ENCODE measurements around the gene IL18BP. TPM values are rescaled to one million over a fixed set of nuclear protein-coding genes. Genes with fewer than 3 reads are reported as not detected.

Gene IL18BP
- total RNA-seq, 1 donor from 2014 or later = 2.1 TPM

DNA sequence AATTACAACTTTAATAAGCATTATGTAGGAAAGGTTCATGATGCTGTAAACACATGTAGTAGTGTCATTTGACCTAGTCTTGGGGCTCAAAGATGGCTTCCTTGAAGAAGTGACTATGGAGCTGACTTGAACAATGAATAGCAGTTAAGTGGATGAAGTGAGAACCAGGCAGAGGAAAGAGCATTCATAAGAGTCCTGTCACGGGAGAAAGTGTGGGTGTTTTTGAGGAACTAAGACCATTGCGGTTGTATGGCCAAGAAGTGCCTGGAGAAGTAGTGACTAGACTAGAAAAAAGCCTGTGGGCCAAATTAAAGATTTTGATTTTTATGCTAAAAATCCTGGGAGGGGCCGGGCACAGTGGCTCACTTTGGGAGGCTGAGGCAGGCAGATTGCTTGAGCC, 7.2 kb upstream of the IL18BP start:
- FAIRE-seq = no peak
- Histone ChIP-seq H3K36me3 (ENCODE audit: control insufficient read depth, insufficient read depth, low read length) (no peaks in the 10 kb centered on the region), H3K4me3 (ENCODE audit: low read depth, low read length) (no peak overlapping the region), H3K27me3 (ENCODE audit: control insufficient read depth, insufficient read depth, low read length) (no peaks in the 10 kb centered on the region)
- DNase-seq (ENCODE audit: low read depth) = no peak
- TF ChIP-seq, protein P1, sequence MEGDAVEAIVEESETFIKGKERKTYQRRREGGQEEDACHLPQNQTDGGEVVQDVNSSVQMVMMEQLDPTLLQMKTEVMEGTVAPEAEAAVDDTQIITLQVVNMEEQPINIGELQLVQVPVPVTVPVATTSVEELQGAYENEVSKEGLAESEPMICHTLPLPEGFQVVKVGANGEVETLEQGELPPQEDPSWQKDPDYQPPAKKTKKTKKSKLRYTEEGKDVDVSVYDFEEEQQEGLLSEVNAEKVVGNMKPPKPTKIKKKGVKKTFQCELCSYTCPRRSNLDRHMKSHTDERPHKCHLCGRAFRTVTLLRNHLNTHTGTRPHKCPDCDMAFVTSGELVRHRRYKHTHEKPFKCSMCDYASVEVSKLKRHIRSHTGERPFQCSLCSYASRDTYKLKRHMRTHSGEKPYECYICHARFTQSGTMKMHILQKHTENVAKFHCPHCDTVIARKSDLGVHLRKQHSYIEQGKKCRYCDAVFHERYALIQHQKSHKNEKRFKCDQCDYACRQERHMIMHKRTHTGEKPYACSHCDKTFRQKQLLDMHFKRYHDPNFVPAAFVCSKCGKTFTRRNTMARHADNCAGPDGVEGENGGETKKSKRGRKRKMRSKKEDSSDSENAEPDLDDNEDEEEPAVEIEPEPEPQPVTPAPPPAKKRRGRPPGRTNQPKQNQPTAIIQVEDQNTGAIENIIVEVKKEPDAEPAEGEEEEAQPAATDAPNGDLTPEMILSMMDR (IDR thresholded peaks at IDR 0.05; ENCODE audit: insufficient read depth, low read length, severe bottlenecking) = no peak

DNA sequence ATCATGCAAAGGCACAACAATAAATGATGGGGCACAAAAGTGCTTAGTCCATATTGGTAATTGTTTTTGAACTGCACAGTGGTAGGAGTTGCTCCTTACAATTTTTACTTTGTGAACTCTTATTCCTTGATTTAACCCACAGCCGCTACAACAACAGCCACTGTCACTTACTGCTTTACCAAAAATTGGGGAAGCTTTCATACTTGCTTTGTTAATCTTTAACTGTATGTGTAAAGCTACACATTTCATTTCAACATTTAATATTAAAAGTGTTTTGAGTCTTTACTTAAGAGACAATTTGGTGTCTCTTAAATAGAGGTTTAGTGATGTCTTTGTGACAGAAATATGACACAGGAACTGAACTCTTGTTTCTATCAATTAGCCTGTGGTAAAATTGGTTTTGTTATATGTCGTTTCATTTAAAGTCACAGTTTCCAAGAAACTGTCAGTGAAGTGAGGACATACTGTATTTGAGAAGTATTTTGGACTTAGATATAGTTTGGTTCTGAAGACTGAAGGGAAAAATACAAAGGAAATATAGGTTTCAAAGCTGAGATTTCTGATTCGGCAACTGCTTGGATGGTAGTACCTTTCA, 6.5 kb upstream of the IL18BP start:
- FAIRE-seq (no peak), DNase-seq (ENCODE audit: low read depth) (no peak)
- Histone ChIP-seq H3K27me3 (ENCODE audit: control insufficient read depth, insufficient read depth, low read length) (no peaks in the 10 kb centered on the region), H3K36me3 (ENCODE audit: control insufficient read depth, insufficient read depth, low read length) (no peaks in the 10 kb centered on the region), H3K4me3 (ENCODE audit: low read depth, low read length) (no peak overlapping the region)
- TF ChIP-seq, protein P1 (IDR thresholded peaks at IDR 0.05; ENCODE audit: insufficient read depth, low read length, severe bottlenecking) = no peak

DNA sequence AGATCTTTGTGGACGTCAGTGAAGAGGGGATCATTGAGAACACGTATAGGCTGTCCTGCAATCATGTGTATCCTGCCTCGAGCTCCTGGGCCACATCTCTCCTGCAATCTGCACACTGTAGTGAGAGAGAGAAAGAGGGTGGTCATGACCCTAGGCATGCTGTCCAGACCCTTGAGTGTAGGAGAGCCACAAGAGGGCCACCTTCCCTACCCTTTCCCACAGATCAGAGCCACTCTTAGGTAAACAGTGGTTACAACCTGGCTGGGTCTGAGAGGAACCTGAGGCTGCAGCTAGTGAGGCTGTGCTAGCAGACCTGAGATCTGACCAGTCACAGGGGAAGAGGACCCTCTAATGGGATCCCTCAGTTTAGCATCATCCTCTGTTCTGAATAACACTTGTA, 3.9 kb upstream of the IL18BP start:
- DNase-seq (ENCODE audit: low read depth) (no peak), FAIRE-seq (no peak)
- Histone ChIP-seq H3K4me3 (ENCODE audit: low read depth, low read length) (no peak overlapping the region), H3K36me3 (ENCODE audit: control insufficient read depth, insufficient read depth, low read length) (no peaks in the 10 kb centered on the region), H3K27me3 (ENCODE audit: control insufficient read depth, insufficient read depth, low read length) (no peaks in the 10 kb centered on the region)
- TF ChIP-seq, protein P1 (IDR thresholded peaks at IDR 0.05; ENCODE audit: insufficient read depth, low read length, severe bottlenecking) = no peak

DNA sequence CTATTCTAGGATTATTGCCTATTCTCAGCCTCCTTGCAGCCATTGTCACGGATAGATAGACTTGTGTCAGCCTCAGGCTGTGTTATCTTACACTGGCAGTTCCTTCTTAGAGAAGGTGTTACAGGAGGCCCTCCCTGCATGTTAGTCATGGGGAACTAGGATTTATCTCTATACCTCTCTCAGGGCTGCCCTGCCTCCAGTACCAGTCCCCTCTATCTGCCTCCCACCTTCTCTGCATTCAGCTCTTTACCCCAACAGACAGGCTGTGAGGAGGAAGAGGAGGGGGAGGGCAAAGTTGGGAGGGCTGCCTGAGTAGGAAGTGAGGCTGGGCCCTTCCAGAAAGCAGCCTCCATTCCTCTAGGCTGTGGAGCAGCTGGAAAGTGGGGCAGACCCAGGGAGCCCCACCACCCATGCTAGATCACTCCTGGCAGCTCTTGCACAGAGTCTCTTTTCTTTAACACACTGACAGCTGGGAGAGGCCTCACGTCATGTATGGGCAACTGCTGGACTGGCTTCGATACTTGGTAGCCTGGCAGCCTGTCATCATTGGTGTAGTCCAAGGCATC, 2.9 kb upstream of the IL18BP start:
- no peak for FAIRE-seq
- DNase-seq (ENCODE audit: low read depth) = no peak
- Histone ChIP-seq H3K27me3 (ENCODE audit: control insufficient read depth, insufficient read depth, low read length) (no peaks in the 10 kb centered on the region), H3K36me3 (ENCODE audit: control insufficient read depth, insufficient read depth, low read length) (peaks cover 1% of the 10 kb centered on the region), H3K4me3 (ENCODE audit: low read depth, low read length) (no peak overlapping the region)
- TF ChIP-seq, protein P1 (IDR thresholded peaks at IDR 0.05; ENCODE audit: insufficient read depth, low read length, severe bottlenecking) = no peak

DNA sequence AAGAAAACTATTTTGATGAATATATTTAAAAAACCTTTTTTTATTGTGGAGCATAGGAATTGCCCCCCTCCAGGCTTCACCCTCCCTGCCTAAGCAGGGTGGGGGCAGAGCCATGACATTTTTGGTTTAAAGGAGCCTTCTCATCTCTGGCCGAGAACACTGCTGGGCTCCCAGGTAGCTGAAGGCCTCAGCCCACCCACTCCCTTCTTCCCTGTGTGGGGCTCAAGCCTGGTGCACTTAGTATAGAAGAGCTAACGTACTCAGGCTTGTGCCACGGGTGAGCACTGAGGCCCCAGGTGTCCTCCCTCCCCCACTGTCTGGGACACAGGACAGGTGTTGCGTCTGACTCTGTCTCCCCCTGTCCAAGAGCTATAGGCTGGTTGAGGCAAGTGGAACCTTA, 2.2 kb upstream of the IL18BP start:
- Histone ChIP-seq H3K36me3 (ENCODE audit: control insufficient read depth, insufficient read depth, low read length) (peaks cover 1% of the 10 kb centered on the region), H3K4me3 (ENCODE audit: low read depth, low read length) (no peak overlapping the region), H3K27me3 (ENCODE audit: control insufficient read depth, insufficient read depth, low read length) (no peaks in the 10 kb centered on the region)
- FAIRE-seq = no peak
- TF ChIP-seq, protein P1 (IDR thresholded peaks at IDR 0.05; ENCODE audit: insufficient read depth, low read length, severe bottlenecking) = no peak
- DNase-seq (ENCODE audit: low read depth) = no peak

DNA sequence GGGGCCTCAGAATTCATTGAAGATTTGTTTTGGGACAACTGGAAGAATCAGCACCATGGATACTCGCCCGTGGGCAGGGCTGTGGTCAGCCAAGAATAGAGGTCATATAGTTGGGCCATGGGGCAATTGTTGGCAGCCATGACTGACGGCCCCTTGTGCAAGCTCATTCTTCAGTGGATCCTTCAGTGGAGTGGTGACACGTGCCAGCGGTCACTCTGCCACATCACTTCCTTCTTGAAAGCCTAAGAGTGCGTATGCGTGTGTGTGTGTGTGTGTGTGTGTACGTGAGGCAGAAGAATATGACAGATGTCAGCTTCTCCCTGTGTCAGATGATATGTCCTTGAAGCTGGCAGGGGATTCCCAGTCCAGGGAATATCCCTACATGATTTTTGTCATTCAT, 1.8 kb upstream of the IL18BP start:
- DNase-seq (ENCODE audit: low read depth) (no peak), FAIRE-seq (no peak)
- Histone ChIP-seq H3K4me3 (ENCODE audit: low read depth, low read length) (no peak overlapping the region), H3K27me3 (ENCODE audit: control insufficient read depth, insufficient read depth, low read length) (no peaks in the 10 kb centered on the region), H3K36me3 (ENCODE audit: control insufficient read depth, insufficient read depth, low read length) (peaks cover 1% of the 10 kb centered on the region)
- TF ChIP-seq, protein P1 (IDR thresholded peaks at IDR 0.05; ENCODE audit: insufficient read depth, low read length, severe bottlenecking) = no peak

Measured in bronchial epithelial cell (primary cell).